HEK293T (cell line): ENCODE data around the gene KRT74.

Experiments used
- CTCF ChIA-PET: fragments of 350-600 bp; formaldehyde crosslinking; extraction: SDS; loops from one replicate; lab custom pipeline; 2021; ENCODE audit warnings: antibody characterized with exemption, inconsistent platforms; lab: Yijun Ruan, JAX
- POLR2A ChIA-PET: fragments of 350-600 bp; formaldehyde crosslinking; extraction: SDS; loops from one replicate; lab custom pipeline; 2020; ENCODE audit warnings: antibody characterized with exemption, inconsistent platforms; lab: Yijun Ruan, JAX
- DNase-seq: peaks from one replicate; pipeline ENCODE4 v3.0.0; 2012; ENCODE audit warnings: mixed read lengths; ENCODE audit errors: extremely low spot score
- ARNT ChIP-seq: fragments of 450-650 bp; IDR thresholded peaks from 2 replicates; pipeline ENCODE4 v1.6.1; 2017; ENCODE audit warnings: mild to moderate bottlenecking
- BHLHE40 ChIP-seq: fragments of 450-650 bp; IDR thresholded peaks from 2 replicates; pipeline ENCODE4 v1.6.1; 2016; ENCODE audit warnings: mild to moderate bottlenecking, moderate library complexity, borderline replicate concordance
- CTBP1 ChIP-seq: fragments of 450-650 bp; IDR thresholded peaks from 2 replicates; pipeline ENCODE4 v1.6.1; 2016; ENCODE audit warnings: borderline replicate concordance
- ELF4 ChIP-seq: fragments of 450-650 bp; IDR thresholded peaks from 2 replicates; pipeline ENCODE4 v1.6.1; 2017; ENCODE audit warnings: antibody characterized with exemption
- FOXA1 ChIP-seq: fragments of 450-650 bp; IDR thresholded peaks from 2 replicates; pipeline ENCODE4 v1.6.1; 2016; ENCODE audit warnings: mild to moderate bottlenecking
- FOXK2 ChIP-seq: fragments of 450-650 bp; IDR thresholded peaks from 2 replicates; pipeline ENCODE4 v1.6.1; 2016; ENCODE audit warnings: mild to moderate bottlenecking
- FOXM1 ChIP-seq: fragments of 450-650 bp; IDR thresholded peaks from 2 replicates; pipeline ENCODE4 v1.6.1; 2017; ENCODE audit warnings: mild to moderate bottlenecking, borderline replicate concordance
- HDGF ChIP-seq: fragments of 450-650 bp; IDR thresholded peaks from 2 replicates; pipeline ENCODE4 v1.6.1; 2017; ENCODE audit warnings: antibody characterized with exemption, borderline replicate concordance
- L3MBTL2 ChIP-seq: fragments of 450-650 bp; conservative IDR thresholded peaks from 2 replicates; pipeline ENCODE4 v1.6.1; 2016; ENCODE audit warnings: mild to moderate bottlenecking
- LEF1 ChIP-seq: fragments of 450-650 bp; IDR thresholded peaks from 2 replicates; pipeline ENCODE4 v1.6.1; 2017; ENCODE audit warnings: mild to moderate bottlenecking, borderline replicate concordance
- NFRKB ChIP-seq: fragments of 450-650 bp; IDR thresholded peaks from 2 replicates; pipeline ENCODE4 v1.6.1; 2016; ENCODE audit warnings: mild to moderate bottlenecking, moderate library complexity
- PKNOX1 ChIP-seq: fragments of 450-650 bp; IDR thresholded peaks from 2 replicates; pipeline ENCODE4 v1.6.1; 2016
- SP1 ChIP-seq: fragments of 450-650 bp; IDR thresholded peaks from 2 replicates; pipeline ENCODE4 v1.6.1; 2017
- SUZ12 ChIP-seq: fragments of 450-650 bp; IDR thresholded peaks from 2 replicates; pipeline ENCODE4 v1.6.1; 2016; ENCODE audit warnings: mild to moderate bottlenecking
- TARDBP ChIP-seq: fragments of 450-650 bp; IDR thresholded peaks from 2 replicates; pipeline ENCODE4 v1.6.1; 2016
- ZNF384 ChIP-seq: fragments of 450-650 bp; IDR thresholded peaks from 2 replicates; pipeline ENCODE4 v1.6.1; 2016

KRT74 gene

GRCh38 chr12:52528641-52529143 lies 45.0 kb downstream of the KRT74 start:
- DNase-seq, result no peak
- ChIA-PET POLR2A (no interaction called here), CTCF (no interaction called here)
- no peak for TF ChIP-seq FOXA1

- POLR2A ChIA-PET, result no interaction called here
- CTCF ChIA-PET, result no interaction called here
- no peak for TF ChIP-seq L3MBTL2
- no peak for DNase-seq
Measured at GRCh38 chr12:52527121-52527800, 46.4 kb downstream of the KRT74 start.

- POLR2A ChIA-PET, result no interaction called here
- CTCF ChIA-PET, result no interaction called here
- no peak for DNase-seq
- no peak for TF ChIP-seq ELF4
- no peak for TF ChIP-seq ARNT
- TF ChIP-seq SUZ12, result no peak
- TF ChIP-seq LEF1, result no peak
- TF ChIP-seq TARDBP, result no peak
- no peak for TF ChIP-seq BHLHE40
- no peak for TF ChIP-seq CTBP1
- TF ChIP-seq FOXK2, result no peak
- no peak for TF ChIP-seq L3MBTL2
- TF ChIP-seq ZNF384, result no peak
- no peak for TF ChIP-seq NFRKB
- TF ChIP-seq FOXM1, result no peak
Measured at GRCh38 chr12:52526511-52526951, 47.1 kb downstream of the KRT74 start.

- ChIA-PET POLR2A (no interaction called here), CTCF (no interaction called here)
- no peak for DNase-seq
- TF ChIP-seq L3MBTL2 (no peak), ARNT (no peak), CTBP1 (no peak), ELF4 (no peak), NFRKB (no peak)
Measured at GRCh38 chr12:52525661-52526499, 47.8 kb downstream of the KRT74 start.

GRCh38 chr12:52524898-52525591 lies 48.6 kb downstream of the KRT74 start:
- POLR2A ChIA-PET, result no interaction called here

GRCh38 chr12:52524241-52524897 lies 49.3 kb downstream of the KRT74 start:
- DNase-seq, result no peak
- ChIA-PET CTCF (interaction anchor here (0.6 kb wide), 1 partner anchor 8 kb away, joined by 3 read pairs; no protein-coding TSS in a partner anchor), POLR2A (no interaction called here)
- TF ChIP-seq LEF1, result no peak
- no peak for TF ChIP-seq CTBP1
- no peak for TF ChIP-seq BHLHE40
- TF ChIP-seq FOXK2, result no peak
- no peak for TF ChIP-seq ZNF384
- no peak for TF ChIP-seq NFRKB
- TF ChIP-seq SP1, result no peak
- no peak for TF ChIP-seq FOXA1
- no peak for TF ChIP-seq ARNT
- no peak for TF ChIP-seq TARDBP
- TF ChIP-seq ELF4, result no peak
- no peak for TF ChIP-seq SUZ12
- TF ChIP-seq FOXM1, result no peak

More at GRCh38 chr12:52524898-52525591, 48.6 kb downstream of the KRT74 start:
- no peak for DNase-seq
- CTCF ChIA-PET, result no interaction called here
- TF ChIP-seq ZNF384, result no peak
- no peak for TF ChIP-seq TARDBP
- no peak for TF ChIP-seq BHLHE40
- TF ChIP-seq ARNT, result no peak
- no peak for TF ChIP-seq CTBP1

- POLR2A ChIA-PET, result no interaction called here
- DNase-seq, result no peak
Measured at GRCh38 chr12:52523824-52524223, 49.8 kb downstream of the KRT74 start.

More at GRCh38 chr12:52523824-52524223, 49.8 kb downstream of the KRT74 start:
- TF ChIP-seq LEF1 (no peak), FOXK2 (no peak), CTBP1 (no peak), TARDBP (no peak), PKNOX1 (no peak), FOXA1 (no peak), HDGF (no peak), L3MBTL2 (no peak), ELF4 (no peak), NFRKB (no peak), ZNF384 (no peak), SP1 (no peak), FOXM1 (no peak), ARNT (no peak), SUZ12 (no peak), BHLHE40 (no peak)
- CTCF ChIA-PET, result interaction anchor here (0.6 kb wide), 1 partner anchor 9 kb away, joined by 3 read pairs; no protein-coding TSS in a partner anchor
